GM12872 (cell line): ENCODE results near the gene BTBD9.

ENCODE experiments used
- CTCF ChIP-seq: IDR thresholded peaks from 3 replicates; pipeline ENCODE4 v1.5.1; 2011; ENCODE audit warnings: low read depth, mild to moderate bottlenecking, low read length, moderate library complexity; ENCODE audit not compliant: insufficient read depth

Gene BTBD9

DNA sequence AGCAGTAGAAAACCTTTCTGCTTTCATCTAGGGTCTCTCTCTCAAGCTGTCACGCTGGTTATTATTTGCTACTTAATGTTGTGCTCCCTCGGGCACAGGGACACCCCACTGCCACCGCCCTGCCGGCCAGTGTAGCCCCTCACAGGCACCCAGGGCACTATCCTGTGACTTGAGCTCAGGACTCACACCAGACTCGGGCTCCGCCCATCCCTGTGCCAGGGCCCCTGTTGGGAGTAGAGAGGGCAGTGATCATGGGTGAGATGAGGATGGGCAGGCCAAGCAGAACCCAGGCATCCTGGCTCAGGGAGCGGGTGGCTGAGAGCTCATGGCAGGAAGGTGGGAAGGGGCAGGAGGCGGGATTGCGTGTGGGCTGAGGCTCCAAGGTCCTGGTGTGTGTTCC, 448.3 kb downstream of the BTBD9 start:
- no peak for TF ChIP-seq CTCF

DNA sequence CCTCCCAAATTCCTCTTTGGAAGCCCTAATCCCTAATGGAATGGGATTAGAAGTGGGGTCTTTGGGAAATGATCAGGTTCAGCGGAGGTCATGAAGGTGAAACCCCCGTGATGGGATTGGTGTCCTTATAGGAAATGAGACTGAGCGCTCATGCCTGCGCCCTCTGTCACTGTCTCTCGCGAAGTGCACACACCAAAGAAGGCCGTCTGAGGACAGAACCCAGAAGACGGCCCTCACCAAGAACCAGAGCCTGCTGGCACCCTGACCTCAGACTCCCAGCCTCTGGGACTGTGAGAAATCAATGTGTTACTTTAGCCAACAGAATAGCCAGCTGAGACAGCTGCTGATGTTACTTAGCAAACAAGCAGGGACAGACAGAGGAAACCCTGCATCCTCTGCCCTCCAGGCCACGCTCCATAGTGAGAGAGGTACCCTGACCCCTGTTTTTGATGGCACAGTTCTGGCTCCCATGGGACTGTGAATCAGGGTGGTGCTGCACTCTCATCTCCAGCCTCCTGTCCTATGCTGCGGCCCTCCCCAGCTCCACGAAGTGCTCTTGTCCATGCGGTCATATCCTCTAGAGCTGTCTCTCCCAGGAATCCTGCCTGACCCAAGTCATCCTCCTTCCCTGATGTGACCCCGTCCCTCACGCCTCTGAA, 450.9 kb downstream of the BTBD9 start:
- TF ChIP-seq CTCF: no peak

DNA sequence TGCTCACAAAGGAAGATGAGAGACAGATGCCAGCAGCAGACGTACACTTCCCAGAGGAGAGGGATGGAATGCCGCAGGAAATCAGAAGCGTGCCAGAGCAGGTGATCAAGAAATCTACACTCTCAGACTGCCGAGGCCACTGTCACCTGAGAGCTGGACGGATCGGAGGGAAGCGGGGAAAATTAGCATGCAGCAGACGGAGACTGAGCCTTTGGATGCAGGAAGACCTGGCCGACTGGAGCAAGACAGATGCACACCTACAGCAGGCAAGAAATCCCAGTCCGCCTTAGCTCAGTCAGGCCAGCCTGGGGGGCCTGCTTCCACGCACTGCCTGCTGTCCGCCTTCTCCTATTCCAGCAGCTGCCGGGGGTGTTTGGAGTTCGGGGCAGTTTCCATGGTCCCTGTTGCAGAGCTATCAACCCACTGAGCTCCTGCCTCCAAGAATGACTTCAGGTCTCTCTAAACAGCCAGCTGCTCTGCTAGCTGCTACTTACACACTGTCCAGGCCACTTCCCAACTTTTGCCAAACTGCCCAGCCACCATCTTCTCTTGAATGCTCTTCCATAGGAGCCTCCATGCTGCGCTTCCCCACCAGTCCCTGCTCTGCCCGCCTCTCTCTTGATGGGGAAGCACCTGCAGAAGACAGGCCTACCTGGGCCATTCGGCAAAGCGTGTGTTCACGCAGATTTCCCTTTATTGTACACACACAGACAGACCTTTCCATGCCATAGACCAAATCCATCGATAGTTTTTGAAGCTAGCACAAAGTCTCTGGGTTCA, 451.7 kb downstream of the BTBD9 start:
- no peak for TF ChIP-seq CTCF

GRCh38 chr6:38187325-38187724, 452.4 kb downstream of the BTBD9 start:
- no peak for TF ChIP-seq CTCF

GRCh38 chr6:38185752-38186151, 454.0 kb downstream of the BTBD9 start:
- no peak for TF ChIP-seq CTCF

DNA sequence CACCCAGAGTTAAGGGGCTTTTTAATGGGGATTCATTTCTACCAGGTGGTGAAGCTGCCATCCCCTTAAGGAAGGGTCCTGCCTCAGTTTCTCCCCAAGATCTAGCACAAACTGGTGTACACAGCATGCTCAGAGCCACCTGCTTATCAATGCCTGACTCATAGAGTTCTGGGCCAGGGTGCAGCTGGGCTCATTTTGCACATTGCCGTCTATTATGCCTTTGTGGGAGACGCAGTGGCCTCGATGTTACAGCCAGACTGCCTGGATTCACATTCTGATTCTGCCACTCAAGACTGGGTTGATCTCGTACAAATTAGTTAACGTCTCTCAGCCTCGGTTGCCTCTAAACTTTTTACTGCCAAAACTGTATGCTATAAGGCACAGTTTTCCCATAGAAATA, 454.5 kb downstream of the BTBD9 start:
- TF ChIP-seq CTCF: no peak

GRCh38 chr6:38184585-38185080, 455.1 kb downstream of the BTBD9 start:
- no peak for TF ChIP-seq CTCF
